Panc1 (cell line): ENCODE results near the gene ASB4.

Source experiments
- CTCF ChIP-seq: fragments of 450-650 bp; IDR thresholded peaks from 2 replicates; pipeline ENCODE4 v1.5.1; 2017; ENCODE audit warnings: mild to moderate bottlenecking
- POLR2AphosphoS5 ChIP-seq: IDR thresholded peaks from 2 replicates; pipeline ENCODE4 v1.6.1; 2012; ENCODE audit warnings: mild to moderate bottlenecking, low read depth, low read length, moderate library complexity
- REST ChIP-seq, 2 experiments: IDR thresholded peaks; 2 replicates each; pipeline ENCODE4 v1.6.1; 2011 to 2012; ENCODE audit warnings: low read depth in 2 of 2, control low read depth in 1 of 2, low read length in 1 of 2, mild to moderate bottlenecking in 1 of 2, moderate library complexity in 1 of 2; ENCODE audit not compliant: insufficient read depth in 1 of 2
- SIN3A ChIP-seq: IDR thresholded peaks from 2 replicates; pipeline ENCODE4 v1.6.1; 2012; ENCODE audit warnings: low read depth, mild to moderate bottlenecking, low read length, moderate library complexity, borderline replicate concordance; ENCODE audit not compliant: insufficient read depth

DNA sequence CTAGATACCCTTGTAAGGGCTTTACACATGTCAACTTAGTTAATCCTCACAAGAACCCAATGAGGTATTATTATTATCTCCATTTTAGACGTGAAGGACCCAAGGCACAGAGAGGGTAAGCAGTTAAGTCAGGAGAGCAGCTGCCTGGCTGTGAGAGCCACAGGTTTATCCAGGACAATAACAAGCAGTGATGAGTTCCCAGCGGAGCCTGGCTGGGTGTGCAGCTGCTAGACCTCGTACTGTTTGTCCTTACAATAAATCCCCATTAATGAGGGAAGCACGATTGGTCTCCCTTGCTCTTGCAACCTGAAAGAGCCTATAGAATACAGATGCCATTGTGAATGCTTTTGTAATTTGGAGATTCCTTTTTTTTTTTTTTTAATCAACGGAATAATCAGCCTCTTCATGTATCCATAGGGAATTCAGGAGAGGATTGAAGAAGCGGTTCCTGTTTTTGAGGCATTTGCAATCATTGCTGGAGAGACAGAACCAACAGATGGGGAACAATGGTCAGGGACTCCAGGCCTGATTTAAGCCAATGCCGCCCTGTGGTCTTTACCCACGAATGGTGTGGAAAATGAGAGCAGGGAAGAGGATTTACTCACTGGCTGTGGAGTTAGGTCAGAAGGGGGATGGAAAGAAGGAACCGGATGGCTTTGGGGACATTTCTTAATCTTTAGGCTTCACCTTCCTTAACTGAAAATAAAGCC lies 12.3 kb upstream of the ASB4 start:
- TF ChIP-seq CTCF (no peak), REST (IDR thresholded peaks at IDR 0.05; ENCODE audit: insufficient read depth in 1 of 2, low read depth in 2 of 2, low read length in 1 of 2) (no peak), POLR2AphosphoS5 (no peak), SIN3A (no peak)
